ENCODE data around the gene WDR83.

The WDR83 gene

GRCh38 chr19:12696366-12697335 is 30.0 kb downstream of the WDR83 start, which contains the start of gene FBXW9 (continued):
- TF ChIP-seq ATF2 (tag by site-specific recombination; IDR thresholded peaks at IDR 0.05; ENCODE audit: low read depth), result 0 out of 2 replicates have a peak, but pooled peaks have one; percentile 9
- no peak for TF ChIP-seq ZNF223 (tag by site-specific recombination; IDR thresholded peaks at IDR 0.05)
- TF ChIP-seq ZNF175 (tag by site-specific recombination; IDR thresholded peaks at IDR 0.05), result no peak
- TF ChIP-seq ZNF280D (tag by site-specific recombination; IDR thresholded peaks at IDR 0.05), result no peak
- no peak for TF ChIP-seq ZNF26 (tag by site-specific recombination; IDR thresholded peaks at IDR 0.05)
- TF ChIP-seq ZNF362 (tag by site-specific recombination; IDR thresholded peaks at IDR 0.05), result peak; percentile 91
- no peak for TF ChIP-seq ZNF16 (tag by site-specific recombination; IDR thresholded peaks at IDR 0.05; ENCODE audit: low read depth)
- TF ChIP-seq ZNF350 (tag by site-specific recombination; IDR thresholded peaks at IDR 0.05), result no peak
- TF ChIP-seq ZNF366 (tag by site-specific recombination; conservative IDR thresholded peaks at IDR 0.05), result no peak
- TF ChIP-seq SCRT1 (tag by site-specific recombination; IDR thresholded peaks at IDR 0.05; ENCODE audit: borderline replicate concordance), result no peak
- TF ChIP-seq KLF9 (tag by site-specific recombination; IDR thresholded peaks at IDR 0.05; ENCODE audit: low read depth), result peak; percentile 67; the same call in 1 of the 2 replicates
- TF ChIP-seq REST (tag by site-specific recombination; IDR thresholded peaks at IDR 0.05), result no peak
- TF ChIP-seq EGR2 (tag by site-specific recombination; IDR thresholded peaks at IDR 0.05; ENCODE audit: low read depth), result no peak
- TF ChIP-seq OVOL3 (tag by site-specific recombination; IDR thresholded peaks at IDR 0.05), result no peak; the same call in 1 of the 2 replicates
- peak; percentile 83 for TF ChIP-seq ZBTB20 (tag by site-specific recombination; IDR thresholded peaks at IDR 0.05)
- TF ChIP-seq ELK4 (IDR thresholded peaks at IDR 0.05; ENCODE audit: borderline replicate concordance, low read depth, low read length), result peak; percentile 57; the same call in 1 of the 2 replicates
- TF ChIP-seq CTCF (tag by site-specific recombination; IDR thresholded peaks at IDR 0.05), result peak; percentile 24; the same call in 1 of the 2 replicates
- peak; percentile 60; the same call in 1 of the 2 replicates for TF ChIP-seq ZNF2 (tag by site-specific recombination; IDR thresholded peaks at IDR 0.05)
- 0 out of 2 replicates have a peak, but pooled peaks have one; percentile 22 for TF ChIP-seq ZNF449 (tag by site-specific recombination; IDR thresholded peaks at IDR 0.05)
- peak; percentile 82; the same call in 1 of the 2 replicates for TF ChIP-seq ZNF501 (tag by site-specific recombination; IDR thresholded peaks at IDR 0.05)
- no peak for TF ChIP-seq ZNF707 (tag by site-specific recombination; IDR thresholded peaks at IDR 0.05)

All from HEK293 (cell line).